KG1 (cell line): ENCODE results near the gene MBD3.
"Not testable (repeated sequence)": the region's sequence is repeated elsewhere in the genome, so short reads cannot be mapped to it uniquely, and the experiment has no call there.

Source experiments
- DNase-seq: peaks from one replicate; lab custom pipeline; 2025; lab: John Stamatoyannopoulos, UW

The MBD3 gene

DNA sequence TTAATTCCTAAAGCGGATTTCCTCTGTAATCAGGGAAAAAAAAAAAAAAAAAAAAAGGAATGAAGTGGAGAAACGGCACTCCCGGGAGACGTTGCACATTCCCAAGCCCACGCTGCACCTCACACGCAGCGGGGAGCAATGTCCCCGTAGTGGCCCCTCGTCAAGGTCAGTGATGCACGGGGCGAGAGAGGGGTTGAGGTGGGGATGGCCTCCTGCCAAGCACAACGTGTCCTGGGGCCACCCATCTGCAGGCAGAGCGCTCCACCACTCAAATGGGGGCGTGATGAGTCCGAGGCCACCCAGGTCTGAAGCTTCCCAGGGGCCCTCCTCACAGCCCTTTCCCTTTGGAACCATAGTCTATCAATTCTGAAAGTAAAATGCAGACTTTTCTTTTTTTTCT is 53.7 kb downstream of the MBD3 start:
- DNase-seq, result no peak

DNA sequence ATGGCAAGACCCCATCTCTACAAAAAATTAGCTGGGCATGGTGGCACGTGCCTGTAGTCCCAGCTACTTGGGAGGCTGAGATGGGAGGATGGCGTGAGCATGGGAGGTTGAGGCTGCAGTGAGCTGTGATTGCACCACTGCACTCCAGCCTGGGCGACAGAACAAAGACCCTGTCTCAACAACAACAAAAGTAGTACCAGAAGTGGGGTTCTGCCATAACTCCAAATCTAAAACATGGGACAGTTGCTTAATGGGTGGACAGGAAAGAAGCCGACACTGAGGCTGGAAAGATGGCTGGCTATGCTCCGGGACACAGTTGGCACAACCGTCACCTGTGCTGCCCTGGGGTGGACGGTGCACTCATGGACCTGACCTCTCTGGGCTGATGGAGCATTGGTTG is 57.0 kb downstream of the MBD3 start:
- DNase-seq, result not testable (repeated sequence)

DNA sequence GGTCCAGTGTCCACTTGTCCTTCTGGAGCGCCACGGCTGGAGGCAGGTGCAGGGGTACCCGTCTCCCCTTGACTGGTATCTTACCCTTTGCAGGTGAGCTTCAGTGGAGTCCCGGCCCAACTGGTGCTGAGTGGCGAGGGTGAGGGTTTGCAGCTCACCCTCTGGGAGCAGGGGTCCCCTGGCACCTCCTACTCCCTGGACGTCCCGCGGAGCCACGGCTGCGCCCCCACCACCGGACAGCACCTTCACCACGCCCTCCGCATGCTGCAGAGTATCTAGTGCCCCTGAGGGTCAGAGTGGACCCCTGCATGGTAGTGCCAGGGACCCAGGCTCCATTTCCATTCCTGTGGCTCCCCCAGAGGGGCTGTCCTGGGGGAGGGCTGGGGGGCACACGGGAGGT is 57.7 kb downstream of the MBD3 start:
- no peak for DNase-seq

DNA sequence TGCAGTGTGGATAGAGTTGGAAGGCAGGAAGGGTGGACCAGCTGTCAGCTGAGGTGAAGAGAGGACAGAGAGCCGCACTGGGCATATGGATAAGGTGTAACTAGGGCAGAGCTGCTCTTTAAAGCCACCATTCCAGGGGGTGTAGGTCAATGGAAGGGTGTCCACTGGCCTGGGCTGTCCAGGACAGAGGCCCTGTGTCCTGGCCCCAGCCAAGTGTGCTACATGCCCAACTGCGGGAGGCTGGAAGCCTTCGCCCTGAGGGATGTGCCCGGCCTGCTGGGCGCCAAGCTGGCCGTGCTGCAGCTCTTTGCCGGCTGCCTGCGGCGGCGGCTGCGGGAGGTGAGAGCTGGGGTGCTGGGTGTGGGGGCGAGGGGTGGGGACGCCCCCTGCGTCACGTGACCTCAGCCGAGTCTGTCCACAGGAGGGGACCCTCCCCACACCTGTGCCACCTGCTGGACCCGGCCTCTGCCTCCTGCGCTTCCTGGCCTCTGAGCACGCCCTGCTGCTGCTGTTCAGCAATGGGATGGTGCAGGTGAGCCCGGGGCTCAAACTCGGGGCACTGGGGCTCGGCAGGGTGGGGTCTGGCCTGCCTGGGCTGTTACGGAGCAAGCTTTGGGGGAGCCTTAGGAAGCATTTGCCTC is 59.0 kb downstream of the MBD3 start:
- DNase-seq, result no peak

DNA sequence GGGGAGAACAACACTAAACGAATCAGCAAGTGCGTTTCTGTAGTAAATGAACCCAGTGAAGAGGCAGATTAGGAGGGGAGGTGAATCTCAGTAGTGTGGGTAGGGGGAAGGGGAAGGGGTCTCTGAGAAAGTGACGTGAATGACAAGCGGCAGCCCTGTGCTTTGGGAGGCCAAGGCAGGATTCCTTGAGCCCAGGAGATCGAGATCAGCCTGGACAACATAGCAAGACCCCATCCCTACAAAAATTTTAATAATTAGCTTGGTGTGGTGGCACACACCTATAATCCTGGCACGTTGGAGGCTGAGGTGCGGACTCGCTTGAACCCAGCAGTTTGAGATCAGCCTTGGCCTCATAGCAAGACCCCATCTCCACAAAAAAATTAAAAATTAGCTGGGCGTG is 60.7 kb downstream of the MBD3 start:
- no peak for DNase-seq

DNA sequence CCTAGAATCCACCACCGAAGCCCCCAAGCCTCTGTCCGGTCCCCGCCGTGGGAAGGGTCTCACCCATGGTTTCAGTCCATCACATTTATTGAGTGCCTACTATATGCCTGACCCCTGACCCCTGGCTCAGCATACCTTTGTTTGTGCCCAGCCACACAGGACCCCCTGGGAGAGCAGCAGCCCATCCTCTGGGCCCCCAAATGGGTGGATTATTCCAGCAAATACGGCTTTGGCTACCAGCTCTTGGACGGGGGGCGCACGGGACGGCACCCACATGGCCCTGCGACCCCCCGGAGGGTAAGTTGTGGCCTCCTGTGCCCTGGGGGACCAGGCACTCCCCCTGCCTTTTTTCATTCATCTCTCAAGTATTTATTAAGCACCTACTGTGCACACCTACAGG is 61.1 kb downstream of the MBD3 start:
- DNase-seq, result no peak

DNA sequence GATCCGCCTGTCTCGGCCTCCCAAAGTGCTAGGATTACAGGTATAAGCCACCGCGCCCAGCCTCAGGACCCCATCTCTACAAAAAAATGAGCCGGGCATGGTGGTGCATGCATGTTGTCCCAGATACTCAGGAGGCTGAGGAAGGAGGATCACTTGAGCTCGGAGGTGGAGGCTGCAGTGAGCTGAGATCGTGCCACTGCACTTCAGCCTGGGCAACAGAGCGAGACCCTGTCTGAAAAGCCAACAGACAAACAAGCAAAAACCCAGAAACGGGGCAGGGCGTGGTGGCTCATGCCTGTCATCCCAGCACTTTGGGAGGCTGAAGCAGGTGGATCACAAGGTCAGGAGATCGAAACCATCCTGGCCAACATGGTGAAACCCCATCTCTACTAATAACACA is 61.8 kb downstream of the MBD3 start:
- not testable (repeated sequence) for DNase-seq

DNA sequence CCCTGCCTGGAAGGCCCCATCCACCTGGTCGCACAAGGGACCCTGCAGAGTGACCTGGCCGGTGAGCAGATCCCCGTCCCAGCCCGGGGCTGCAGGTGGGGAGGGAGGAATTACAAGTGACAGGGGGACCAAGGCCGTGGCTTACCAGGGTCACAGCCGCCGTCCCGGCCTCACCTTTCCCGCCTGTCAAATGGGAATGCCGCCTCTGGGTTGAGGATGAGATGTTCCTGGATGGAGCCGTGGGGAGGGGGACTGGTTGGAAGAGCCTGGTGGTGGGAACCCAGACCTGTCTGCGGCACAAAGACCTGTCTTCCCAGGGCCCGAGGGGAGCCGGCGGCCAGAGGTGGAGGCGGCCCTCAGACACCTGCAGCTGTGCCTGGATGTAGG is 63.2 kb downstream of the MBD3 start:
- no peak for DNase-seq

DNA sequence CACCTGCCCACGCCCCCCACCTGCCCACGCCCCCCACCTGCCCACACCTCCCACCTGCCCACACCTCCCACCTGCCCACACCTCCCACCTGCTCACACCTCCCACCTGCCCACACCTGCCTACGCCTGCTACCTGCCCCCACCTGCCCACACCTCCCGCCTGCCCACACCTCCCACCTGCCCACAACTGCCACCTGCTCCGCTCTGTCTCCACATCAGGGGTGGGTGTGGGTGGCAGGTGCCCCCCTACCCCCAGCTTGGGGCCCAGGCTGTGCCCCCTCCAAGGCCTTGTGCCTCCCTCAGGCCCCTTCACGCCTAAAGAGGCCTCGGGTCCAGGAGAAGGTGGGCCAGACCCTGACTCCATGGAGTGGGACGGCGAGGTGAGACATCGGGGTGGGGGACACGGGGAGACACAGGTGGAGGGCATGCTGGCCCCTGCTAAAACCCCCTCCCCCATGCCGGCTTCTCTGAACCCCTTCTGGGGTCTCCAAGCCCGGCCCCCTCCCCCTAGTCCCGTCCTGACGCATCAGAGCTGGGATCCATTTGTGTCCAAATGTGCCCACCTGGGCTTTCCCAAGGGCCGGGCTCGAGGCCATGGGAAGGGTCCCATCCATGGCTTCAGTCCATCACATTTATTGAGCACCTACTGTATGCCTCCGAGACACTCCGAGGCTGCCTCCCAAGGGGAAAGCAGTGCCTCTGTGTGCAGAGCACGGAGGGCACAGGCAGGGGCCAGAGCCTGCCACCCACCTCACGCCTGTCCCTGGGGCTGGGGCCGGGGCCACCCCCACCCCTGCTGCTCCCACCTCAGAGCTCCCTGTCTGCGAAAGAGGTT is 63.9 kb downstream of the MBD3 start:
- DNase-seq, result no peak

DNA sequence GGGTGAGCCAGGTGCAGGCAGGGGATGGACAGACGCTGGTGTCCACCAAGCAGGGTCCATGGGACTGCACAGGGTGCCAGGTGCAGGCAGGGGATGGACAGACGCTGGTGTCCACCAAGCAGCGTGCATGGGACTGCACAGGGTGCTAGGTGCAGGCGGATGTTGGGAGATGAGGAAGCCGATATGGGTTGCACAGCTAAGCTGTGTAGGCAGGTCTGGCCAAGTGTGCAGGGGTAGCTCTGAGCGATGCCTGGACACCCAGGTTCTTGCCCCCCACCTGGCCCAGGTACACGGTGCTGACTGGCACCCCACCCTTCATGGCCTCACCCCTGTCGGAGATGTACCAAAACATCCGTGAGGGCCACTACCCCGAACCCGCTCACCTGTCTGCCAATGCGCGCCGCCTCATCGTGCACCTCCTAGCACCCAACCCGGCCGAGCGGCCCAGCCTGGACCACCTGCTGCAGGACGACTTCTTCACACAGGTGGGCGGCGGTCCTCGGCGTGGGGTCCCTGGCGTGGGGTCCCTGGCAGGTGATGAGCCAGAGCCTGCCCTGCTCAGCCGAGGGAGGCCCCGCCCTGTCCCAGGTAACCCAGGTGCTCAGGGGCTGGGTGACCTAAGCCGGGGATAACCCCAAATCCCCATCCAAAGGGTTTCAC is 64.9 kb downstream of the MBD3 start:
- DNase-seq, result no peak

DNA sequence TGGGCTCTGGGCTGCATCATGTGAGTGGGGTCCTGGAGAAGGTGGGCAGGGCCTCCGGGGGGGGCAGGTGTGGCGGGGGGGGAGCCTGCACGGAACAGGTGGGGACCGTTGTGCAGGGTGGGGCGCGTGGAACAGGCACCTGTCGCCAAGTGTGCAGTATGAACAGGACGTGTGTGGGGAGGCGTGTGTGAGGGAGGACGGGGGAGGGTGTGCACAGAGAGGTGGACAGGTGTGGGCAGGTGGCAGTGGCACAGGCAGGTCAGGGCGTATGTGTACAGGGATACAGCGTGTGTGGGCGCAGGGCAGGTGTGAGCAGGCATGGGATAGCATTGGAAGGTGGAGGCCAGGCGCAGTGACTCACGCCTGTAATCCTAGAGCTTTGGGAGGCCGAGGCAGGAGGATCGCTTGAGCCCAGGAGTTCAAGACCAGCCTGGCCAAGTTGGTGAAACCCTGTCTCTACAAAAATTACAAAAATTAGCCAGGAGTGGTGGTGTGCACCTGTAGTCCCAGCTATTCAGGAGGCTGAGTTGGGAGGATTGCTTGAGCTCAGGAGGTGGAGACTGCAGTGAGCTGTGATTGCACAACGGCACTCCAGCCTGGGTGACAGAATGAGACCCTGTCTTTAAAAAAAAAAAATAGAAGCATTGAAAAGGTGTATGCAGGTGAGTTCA is 65.6 kb downstream of the MBD3 start:
- DNase-seq, result no peak

DNA sequence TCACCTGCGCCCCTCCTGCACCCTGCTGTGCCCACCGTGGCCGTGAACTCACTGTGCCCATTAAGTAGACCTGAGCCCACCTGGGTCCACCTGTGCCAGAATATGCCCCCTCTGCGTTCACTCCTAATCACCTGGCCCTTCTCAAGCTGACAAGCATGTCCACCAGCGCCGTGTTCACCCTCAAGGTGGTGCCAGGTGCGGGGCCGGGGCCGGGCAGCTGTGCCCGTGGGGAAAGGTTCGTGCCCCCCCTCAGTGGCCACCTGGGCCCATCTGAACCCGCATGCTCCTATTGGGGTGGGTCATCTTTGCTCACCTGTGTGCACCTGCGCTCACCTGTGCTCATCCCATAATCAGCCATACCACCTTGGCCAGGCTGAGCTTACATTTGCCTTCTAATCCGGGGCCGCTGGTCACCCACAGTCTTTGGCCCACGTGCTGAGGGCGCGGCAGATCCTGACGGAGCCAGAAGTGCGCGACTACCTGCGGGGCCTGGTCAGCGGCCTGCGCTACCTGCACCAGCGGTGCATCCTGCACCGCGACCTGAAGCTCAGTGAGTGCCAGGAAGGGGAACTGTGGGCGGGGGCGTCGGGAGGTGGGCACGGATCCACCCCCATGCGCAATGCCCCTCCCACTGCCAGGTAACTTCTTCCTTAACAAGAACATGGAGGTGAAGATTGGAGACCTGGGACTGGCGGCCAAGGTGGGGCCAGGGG is 66.4 kb downstream of the MBD3 start:
- no peak for DNase-seq

DNA sequence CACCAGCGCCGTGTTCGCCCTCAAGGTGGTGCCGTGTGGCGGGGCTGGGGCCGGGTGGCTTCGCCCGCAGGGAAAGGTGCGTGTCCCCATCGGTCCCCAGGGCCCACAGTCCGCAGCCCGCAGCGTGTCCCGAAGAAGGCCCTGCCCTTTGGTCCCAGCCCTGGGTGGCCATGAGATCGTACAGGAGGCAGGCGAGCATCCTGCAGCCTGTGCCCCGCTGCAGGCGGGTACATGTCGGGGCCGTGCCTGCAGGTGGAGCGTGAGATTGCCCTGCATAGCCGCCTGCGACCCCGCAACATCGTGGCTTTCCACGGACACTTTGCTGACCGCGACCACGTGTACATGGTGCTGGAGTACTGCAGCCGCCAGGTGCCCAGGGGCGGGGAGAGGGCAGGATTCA is 67.3 kb downstream of the MBD3 start:
- DNase-seq, result no peak

DNA sequence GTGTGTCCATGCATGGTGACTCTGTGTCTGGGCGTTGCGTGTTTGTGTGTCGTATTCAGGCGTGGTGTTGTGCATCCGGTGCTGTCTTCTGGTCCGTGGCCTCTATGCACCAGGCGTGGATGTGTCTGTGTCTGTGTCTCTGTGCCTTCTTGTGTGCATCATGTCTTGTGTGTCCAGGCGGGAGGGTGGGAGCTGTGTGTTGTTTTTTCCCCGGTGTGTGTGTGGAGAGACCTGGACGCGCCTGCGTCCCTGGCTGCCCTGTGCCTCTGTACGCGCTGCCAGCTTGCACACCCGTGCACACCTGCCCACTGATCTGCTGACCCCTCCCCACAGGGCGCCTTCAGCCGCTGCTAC is 67.7 kb downstream of the MBD3 start:
- no peak for DNase-seq

DNA sequence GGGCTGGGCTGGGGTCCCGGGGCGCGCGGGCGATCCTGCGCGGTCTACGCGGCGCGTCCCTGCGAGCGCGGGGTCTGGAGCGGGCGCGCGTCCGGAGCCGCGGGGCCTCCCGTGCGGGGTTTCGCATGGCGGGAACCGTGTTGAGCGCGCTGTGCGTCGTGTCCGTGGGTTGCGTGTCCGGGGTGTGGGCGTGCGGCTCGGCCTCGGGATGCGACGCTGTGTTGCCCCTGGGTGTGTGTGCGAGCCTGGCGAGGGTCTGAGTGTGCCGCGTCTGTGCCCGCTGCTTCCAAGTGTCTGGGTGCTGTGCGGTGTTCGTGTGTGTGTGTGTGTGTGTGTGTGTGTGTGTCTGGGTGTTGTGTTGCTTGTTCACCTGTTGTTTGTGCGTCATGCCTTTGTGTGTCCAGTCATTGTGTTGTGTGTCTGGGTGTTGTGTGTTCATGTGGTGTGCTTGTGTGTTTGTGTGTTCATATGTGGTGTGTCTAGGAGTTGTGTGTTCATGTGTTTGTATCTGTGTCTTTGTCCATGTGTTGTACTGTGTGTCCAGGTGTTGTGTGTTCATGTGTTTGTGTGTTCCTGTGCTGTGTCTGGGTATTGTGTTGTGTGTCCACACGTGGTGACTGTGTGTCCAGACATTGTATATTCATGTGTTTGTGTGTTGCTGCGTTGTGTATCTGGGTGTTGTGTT is 68.2 kb downstream of the MBD3 start:
- no peak for DNase-seq
